Measurements from ENCODE around the gene IL17RA. TPM values are rescaled to one million over a fixed set of nuclear protein-coding genes. Genes with fewer than 3 reads are reported as not detected.
"Not testable (repeated sequence)": the region's sequence is repeated elsewhere in the genome, so short reads cannot be mapped to it uniquely, and the experiment has no call there.

The IL17RA gene
- total RNA-seq, 1 donor from 2014 or later: 18.4 TPM

DNA sequence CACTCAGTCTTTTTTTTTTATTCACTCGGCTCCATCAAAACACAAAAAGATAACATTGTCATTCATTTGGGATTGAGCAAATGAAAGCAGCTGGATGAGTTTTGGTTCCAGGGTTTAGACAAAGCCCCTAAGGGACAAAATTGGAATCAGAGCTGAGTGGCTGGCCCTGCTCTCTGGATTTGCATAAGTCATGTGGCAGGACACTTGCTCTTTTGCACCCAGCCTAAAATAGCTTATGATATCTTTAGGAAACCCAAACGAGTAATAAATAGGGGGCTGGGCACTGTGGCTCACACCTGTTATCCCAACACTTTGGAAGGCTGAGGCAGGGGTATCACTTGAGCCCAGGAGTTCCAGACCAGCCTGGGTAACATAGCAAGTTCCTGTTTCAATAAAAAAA lies 47.3 kb downstream of the IL17RA start:
- H3K4me1 Mint-ChIP-seq: no peaks in the 10 kb centered on the region
- no peak overlapping the region for H3K27ac Mint-ChIP-seq
- H3K36me3 Mint-ChIP-seq (ENCODE audit: low read depth): peaks cover 11% of the 10 kb centered on the region
- no peaks in the 10 kb centered on the region for H3K9me3 Mint-ChIP-seq
- no peak overlapping the region for H3K4me3 Mint-ChIP-seq
- no peak for DNase-seq
- H3K27me3 Mint-ChIP-seq: peaks cover 10% of the 10 kb centered on the region
- intact Hi-C loops (cut with micrococcal nuclease): no loop called here

DNA sequence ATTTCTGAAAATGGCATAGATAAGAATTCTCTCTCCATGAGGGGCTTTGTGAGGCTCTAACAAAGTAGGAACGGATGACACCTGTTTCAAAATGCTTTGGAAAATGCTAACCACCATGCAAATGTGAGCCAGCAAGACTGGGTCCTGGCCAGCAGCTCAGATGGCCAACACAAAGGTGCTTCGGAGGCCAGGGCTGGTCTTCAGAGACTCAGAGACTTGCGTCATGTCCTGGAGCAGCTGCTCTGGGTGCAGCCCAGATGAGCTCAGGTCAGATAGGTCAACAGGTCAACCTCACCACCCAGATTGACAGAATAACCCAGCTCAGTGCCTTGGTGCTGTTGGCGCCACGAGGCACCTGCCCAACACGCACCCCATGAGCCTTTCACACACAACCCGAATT lies 48.3 kb downstream of the IL17RA start:
- Mint-ChIP-seq H3K36me3 (ENCODE audit: low read depth) (peaks cover 16% of the 10 kb centered on the region), H3K27ac (no peak overlapping the region), H3K9me3 (no peaks in the 10 kb centered on the region), H3K27me3 (peaks cover 7% of the 10 kb centered on the region), H3K4me3 (no peak overlapping the region), H3K4me1 (no peaks in the 10 kb centered on the region)
- no peak for DNase-seq
- intact Hi-C loops (cut with micrococcal nuclease): no loop called here

DNA sequence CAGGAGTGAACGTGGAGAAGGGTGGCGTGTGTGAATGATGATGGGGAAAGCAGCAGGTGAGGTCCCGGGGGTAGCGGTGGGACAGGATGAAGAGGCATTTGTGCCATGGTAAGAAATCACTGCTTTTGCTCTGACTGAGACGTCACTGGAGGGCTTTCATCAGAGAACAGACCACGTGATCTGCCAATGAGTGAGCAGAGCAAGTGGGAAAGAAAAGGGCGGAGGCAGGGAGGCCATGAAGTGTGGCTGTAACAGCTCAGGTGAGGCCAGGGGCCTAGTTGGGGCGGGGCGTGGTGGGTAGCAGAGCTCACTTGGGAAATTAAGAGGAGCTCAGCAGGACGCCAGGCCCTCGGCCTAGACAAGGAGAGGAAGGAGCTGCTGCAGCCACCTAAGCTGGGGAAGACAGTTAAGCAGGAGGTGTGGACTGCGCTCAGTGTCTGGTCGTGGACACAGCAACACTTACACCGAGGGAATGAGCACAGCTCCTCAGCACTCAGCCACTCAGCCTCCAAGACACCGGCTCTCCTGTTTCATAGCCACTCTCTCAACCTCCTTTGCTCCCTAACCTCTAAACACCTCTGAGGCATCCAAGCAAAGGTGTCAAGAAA lies 50.5 kb downstream of the IL17RA start:
- no peaks in the 10 kb centered on the region for H3K9me3 Mint-ChIP-seq
- no peak overlapping the region for H3K4me3 Mint-ChIP-seq
- H3K27ac Mint-ChIP-seq: peak overlapping the region; percentile 8
- intact Hi-C loops (cut with micrococcal nuclease): no loop called here
- H3K36me3 Mint-ChIP-seq (ENCODE audit: low read depth): peaks cover 30% of the 10 kb centered on the region
- no peaks in the 10 kb centered on the region for H3K27me3 Mint-ChIP-seq
- no peak for DNase-seq
- no peaks in the 10 kb centered on the region for H3K4me1 Mint-ChIP-seq

GRCh38 chr22:17137170-17137569 lies 52.4 kb downstream of the IL17RA start:
- Mint-ChIP-seq H3K9me3 (no peaks in the 10 kb centered on the region), H3K36me3 (ENCODE audit: low read depth) (peaks cover 40% of the 10 kb centered on the region), H3K4me3 (no peak overlapping the region), H3K4me1 (no peaks in the 10 kb centered on the region), H3K27ac (peak overlapping the region; percentile 6), H3K27me3 (no peaks in the 10 kb centered on the region)
- intact Hi-C loops (cut with micrococcal nuclease): no loop called here
- no peak for DNase-seq

- Mint-ChIP-seq H3K27me3 (no peaks in the 10 kb centered on the region), H3K4me1 (no peaks in the 10 kb centered on the region), H3K9me3 (no peaks in the 10 kb centered on the region), H3K4me3 (no peak overlapping the region), H3K27ac (no peak overlapping the region), H3K36me3 (ENCODE audit: low read depth) (peaks cover 44% of the 10 kb centered on the region)
- no peak for DNase-seq
- intact Hi-C loops (cut with micrococcal nuclease): no loop called here
Observed at GRCh38 chr22:17137861-17138425, 53.1 kb downstream of the IL17RA start.

- Mint-ChIP-seq H3K36me3 (ENCODE audit: low read depth) (peaks cover 47% of the 10 kb centered on the region), H3K27me3 (no peaks in the 10 kb centered on the region), H3K4me3 (no peak overlapping the region), H3K27ac (no peak overlapping the region), H3K9me3 (no peaks in the 10 kb centered on the region), H3K4me1 (no peaks in the 10 kb centered on the region)
- intact Hi-C loops (cut with micrococcal nuclease): no loop called here
- DNase-seq: no peak
Observed at GRCh38 chr22:17138513-17138912, 53.7 kb downstream of the IL17RA start.

DNA sequence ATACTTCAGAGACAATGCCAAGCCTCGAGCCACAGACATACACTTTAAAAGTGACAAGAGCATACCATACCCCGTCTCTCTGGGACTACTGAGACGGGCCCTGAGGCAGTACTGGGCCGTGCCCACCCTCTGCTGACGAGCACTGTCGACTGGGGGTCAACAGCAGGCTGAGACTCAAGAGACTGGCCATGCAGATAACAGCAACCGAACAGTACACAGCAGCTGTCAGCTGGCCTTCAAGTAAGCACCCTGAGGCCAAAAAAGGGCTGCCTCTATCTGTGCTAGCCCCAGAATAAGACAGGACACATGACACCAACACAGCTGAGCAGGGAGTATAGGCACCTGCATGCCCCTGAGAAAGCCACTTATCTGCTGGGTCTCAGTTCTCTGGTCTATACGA lies 55.2 kb downstream of the IL17RA start:
- no peak overlapping the region for H3K4me3 Mint-ChIP-seq
- H3K4me1 Mint-ChIP-seq: no peaks in the 10 kb centered on the region
- no peaks in the 10 kb centered on the region for H3K9me3 Mint-ChIP-seq
- H3K36me3 Mint-ChIP-seq (ENCODE audit: low read depth): peaks cover 48% of the 10 kb centered on the region
- no peaks in the 10 kb centered on the region for H3K27me3 Mint-ChIP-seq
- intact Hi-C loops (cut with micrococcal nuclease): no loop called here
- H3K27ac Mint-ChIP-seq: no peak overlapping the region
- DNase-seq: no peak

GRCh38 chr22:17140826-17141766 lies 56.3 kb downstream of the IL17RA start:
- no peak for DNase-seq
- peaks cover 47% of the 10 kb centered on the region for H3K36me3 Mint-ChIP-seq (ENCODE audit: low read depth)
- H3K27ac Mint-ChIP-seq: no peak overlapping the region
- H3K27me3 Mint-ChIP-seq: no peaks in the 10 kb centered on the region
- H3K4me3 Mint-ChIP-seq: no peak overlapping the region
- no peaks in the 10 kb centered on the region for H3K9me3 Mint-ChIP-seq
- no peaks in the 10 kb centered on the region for H3K4me1 Mint-ChIP-seq
- intact Hi-C loops (cut with micrococcal nuclease): no loop called here

DNA sequence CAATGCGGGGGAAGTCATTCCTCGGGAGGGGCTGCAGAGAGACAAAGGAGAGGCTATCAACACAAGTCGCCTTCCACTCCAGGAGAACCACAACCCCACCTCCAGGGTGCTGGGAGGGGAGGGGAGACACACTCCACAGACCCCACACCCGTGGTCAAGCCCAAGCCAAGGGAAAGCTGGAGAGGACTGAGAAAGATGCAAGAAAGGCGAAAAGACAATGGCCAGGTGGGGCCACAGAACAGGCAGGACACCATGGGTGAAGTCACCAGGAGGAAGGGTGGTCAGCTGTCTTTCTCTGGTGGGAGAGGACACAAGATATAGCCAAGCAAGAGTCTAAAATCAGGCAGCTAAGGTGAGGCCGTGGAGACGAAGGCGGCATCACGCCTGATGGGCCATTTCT lies 58.3 kb downstream of the IL17RA start:
- DNase-seq: no peak
- Mint-ChIP-seq H3K4me3 (no peak overlapping the region), H3K9me3 (no peaks in the 10 kb centered on the region), H3K27me3 (no peaks in the 10 kb centered on the region), H3K27ac (no peak overlapping the region), H3K36me3 (ENCODE audit: low read depth) (peaks cover 46% of the 10 kb centered on the region), H3K4me1 (no peaks in the 10 kb centered on the region)
- intact Hi-C loops (cut with micrococcal nuclease): no loop called here

GRCh38 chr22:17143826-17144225 lies 59.0 kb downstream of the IL17RA start:
- Mint-ChIP-seq H3K27me3 (no peaks in the 10 kb centered on the region), H3K36me3 (ENCODE audit: low read depth) (peaks cover 41% of the 10 kb centered on the region), H3K4me1 (peaks cover 2% of the 10 kb centered on the region), H3K4me3 (no peak overlapping the region), H3K9me3 (no peaks in the 10 kb centered on the region), H3K27ac (no peak overlapping the region)
- intact Hi-C loops (cut with micrococcal nuclease): no loop called here
- DNase-seq: no peak

GRCh38 chr22:17145021-17145680 lies 60.4 kb downstream of the IL17RA start:
- Mint-ChIP-seq H3K4me3 (no peak overlapping the region), H3K9me3 (no peaks in the 10 kb centered on the region)

GRCh38 chr22:17147458-17147857 lies 62.7 kb downstream of the IL17RA start:
- H3K27ac Mint-ChIP-seq; H3K4me3 Mint-ChIP-seq; DNase-seq; H3K4me1 Mint-ChIP-seq; intact Hi-C loops (cut with micrococcal nuclease); H3K9me3 Mint-ChIP-seq; H3K27me3 Mint-ChIP-seq: not testable (repeated sequence)
- peaks cover 28% of the 10 kb centered on the region for H3K36me3 Mint-ChIP-seq (ENCODE audit: low read depth)

More at GRCh38 chr22:17145021-17145680, 60.4 kb downstream of the IL17RA start:
- Mint-ChIP-seq H3K4me1 (peaks cover 2% of the 10 kb centered on the region), H3K27me3 (no peaks in the 10 kb centered on the region), H3K27ac (no peak overlapping the region), H3K36me3 (ENCODE audit: low read depth) (peaks cover 33% of the 10 kb centered on the region)
- intact Hi-C loops (cut with micrococcal nuclease): no loop called here
- no peak for DNase-seq

- Mint-ChIP-seq H3K27ac (no peak overlapping the region), H3K36me3 (ENCODE audit: low read depth) (peaks cover 21% of the 10 kb centered on the region), H3K4me3 (no peak overlapping the region), H3K27me3 (no peaks in the 10 kb centered on the region), H3K4me1 (peaks cover 10% of the 10 kb centered on the region), H3K9me3 (no peaks in the 10 kb centered on the region)
- no peak for DNase-seq
- intact Hi-C loops (cut with micrococcal nuclease): no loop called here
Observed at GRCh38 chr22:17149076-17149815, 64.4 kb downstream of the IL17RA start.
